Cerebellar cortex (tissue), 1 donor: Measurements from ENCODE around the gene SUZ12.
"Not testable (repeated sequence)": the region's sequence is repeated elsewhere in the genome, so short reads cannot be mapped to it uniquely, and the experiment has no call there.

Experiments used
- DNase-seq: peaks from one replicate; pipeline ENCODE4 v3.0.0-alpha.2; 2015; ENCODE audit warnings: low spot score

The SUZ12 gene

DNA sequence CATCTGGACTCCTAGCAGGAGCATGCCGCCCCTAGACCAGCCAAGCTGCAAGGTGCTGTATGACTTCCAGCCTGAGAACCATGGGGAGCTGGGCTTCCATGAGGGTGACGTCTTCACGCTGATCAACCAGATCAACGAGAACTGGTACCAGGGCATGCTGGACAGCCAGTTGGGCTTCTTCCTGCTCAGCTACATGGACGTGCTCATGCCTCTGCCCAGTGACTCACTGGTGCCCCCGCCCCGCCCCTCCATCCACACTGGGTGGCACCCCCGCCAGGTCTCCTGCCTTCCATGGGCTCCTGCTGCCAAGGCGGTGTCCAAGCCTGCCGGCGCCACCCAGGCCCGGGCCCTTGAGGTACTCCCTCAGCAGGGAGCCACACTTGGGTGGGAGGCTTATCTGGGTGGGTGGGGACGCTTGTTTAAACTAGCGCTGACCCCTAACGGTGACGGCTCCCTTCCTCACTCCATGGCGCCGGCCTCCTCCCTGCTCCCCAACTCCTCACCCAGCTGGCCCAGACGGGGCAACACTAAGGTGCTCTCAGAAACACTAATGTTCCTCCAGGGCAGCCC, 104.6 kb downstream of the SUZ12 start:
- not testable (repeated sequence) for DNase-seq

DNA sequence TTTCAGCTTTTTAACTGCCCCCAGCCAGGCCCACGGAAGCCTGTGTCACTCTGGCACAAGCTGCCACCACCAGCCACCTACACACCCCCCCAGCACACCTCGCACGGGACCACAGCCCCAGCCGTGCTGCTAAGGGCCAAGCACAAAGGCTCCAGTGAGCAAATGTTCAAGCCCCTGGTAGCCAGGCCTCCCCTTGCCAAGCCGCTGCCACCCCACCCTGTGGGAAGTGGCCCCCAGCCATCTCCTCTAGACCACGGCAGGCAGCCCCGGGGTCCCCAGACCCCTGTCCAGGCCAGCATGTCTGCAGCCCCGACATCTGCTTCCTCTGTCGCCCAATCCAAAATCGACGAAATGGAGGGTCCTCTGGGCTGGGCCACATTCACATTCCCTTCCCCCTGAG, 105.5 kb downstream of the SUZ12 start:
- not testable (repeated sequence) for DNase-seq

DNA sequence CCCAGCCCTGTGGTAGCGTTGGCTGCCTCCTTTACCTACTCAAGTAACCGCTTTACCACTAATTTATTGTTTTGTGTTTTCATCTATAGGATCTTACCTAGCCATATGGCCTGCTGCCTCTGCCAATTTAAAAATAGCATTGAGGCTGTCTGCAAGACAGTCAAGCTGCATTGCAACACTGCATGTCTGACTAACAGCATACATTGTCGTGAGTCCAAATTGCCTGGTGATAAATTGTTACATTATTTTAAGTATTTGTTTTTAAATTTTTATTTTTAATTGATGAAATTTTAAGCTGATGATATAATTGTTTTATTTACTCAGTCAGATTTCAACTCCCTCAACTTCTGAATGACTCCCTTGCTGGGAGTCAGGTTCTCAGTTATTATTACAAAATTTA, 108.8 kb downstream of the SUZ12 start:
- DNase-seq: not testable (repeated sequence)

DNA sequence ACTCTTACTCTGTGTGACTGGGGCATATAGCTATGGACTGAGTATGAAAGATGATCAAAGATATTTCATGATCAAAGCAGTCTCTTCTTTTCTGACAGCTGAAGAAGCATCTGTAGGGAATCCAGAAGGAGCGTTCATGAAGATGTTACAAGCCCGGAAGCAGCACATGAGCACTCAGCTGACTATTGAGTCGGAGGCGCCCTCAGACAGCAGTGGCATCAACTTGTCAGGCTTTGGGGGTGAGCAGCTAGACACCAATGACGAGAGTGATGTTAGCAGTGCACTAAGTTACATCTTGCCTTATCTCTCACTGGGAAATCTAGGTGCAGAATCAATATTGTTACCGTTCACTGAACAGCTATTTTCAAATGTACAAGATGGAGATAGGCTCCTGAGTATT, 110.9 kb downstream of the SUZ12 start:
- DNase-seq: not testable (repeated sequence)
